ENCODE data around the gene PDZD7.

Gene PDZD7

GRCh38 chr10:101060951-101061623 is 30.2 kb upstream of the PDZD7 start:
- peak; percentile 88 for DNase-seq

GRCh38 chr10:101060036-101060950 is 29.4 kb upstream of the PDZD7 start:
- DNase-seq: peak; percentile 95

- no peak for DNase-seq
Observed at GRCh38 chr10:101056365-101057151, 25.6 kb upstream of the PDZD7 start.

- no peak for DNase-seq
Observed at GRCh38 chr10:101055411-101055810, 24.5 kb upstream of the PDZD7 start.

GRCh38 chr10:101054876-101055275 is 23.9 kb upstream of the PDZD7 start:
- no peak for DNase-seq

- no peak for DNase-seq
Observed at GRCh38 chr10:101054351-101054750, 23.4 kb upstream of the PDZD7 start.

- no peak for DNase-seq
Observed at GRCh38 chr10:101053516-101053915, 22.6 kb upstream of the PDZD7 start.

- no peak for DNase-seq
Observed at GRCh38 chr10:101052285-101052684, 21.4 kb upstream of the PDZD7 start.

GRCh38 chr10:101050208-101051069 is 19.5 kb upstream of the PDZD7 start:
- DNase-seq: peak; percentile 81

- no peak for DNase-seq
Observed at GRCh38 chr10:101047961-101048892, 17.3 kb upstream of the PDZD7 start.

- DNase-seq: no peak
Observed at GRCh38 chr10:101047268-101047667, 16.3 kb upstream of the PDZD7 start.

- no peak for DNase-seq
Observed at GRCh38 chr10:101046332-101047238, 15.7 kb upstream of the PDZD7 start.

GRCh38 chr10:101044117-101044516 is 13.2 kb upstream of the PDZD7 start:
- DNase-seq: no peak

GRCh38 chr10:101043363-101043707 is 12.4 kb upstream of the PDZD7 start:
- no peak for DNase-seq

- DNase-seq: peak; percentile 68
Observed at GRCh38 chr10:101042667-101043362, 11.9 kb upstream of the PDZD7 start.

GRCh38 chr10:101042118-101042517 is 11.2 kb upstream of the PDZD7 start:
- DNase-seq: no peak

GRCh38 chr10:101041252-101041761 is 10.4 kb upstream of the PDZD7 start:
- DNase-seq: peak; percentile 58

GRCh38 chr10:101040851-101041250 is 9.9 kb upstream of the PDZD7 start:
- no peak for DNase-seq

- DNase-seq: no peak
Observed at GRCh38 chr10:101040061-101040460, 9.1 kb upstream of the PDZD7 start.

Data from T-helper 9 cell (primary cell).